Osteocyte (in vitro differentiated cells): Measurements from ENCODE around the gene SYDE2. TPM values are rescaled to one million over a fixed set of nuclear protein-coding genes. Genes with fewer than 3 reads are reported as not detected.

Source experiments
- DNase-seq: peaks from one replicate; pipeline ENCODE4 v3.0.0; 2021; ENCODE audit warnings: mixed read lengths; ENCODE audit not compliant: unreplicated experiment; ENCODE audit errors: extremely low spot score
- H3K27ac Mint-ChIP-seq: one replicate; pipeline ENCODE4 v1.8.0; 2021; ENCODE audit warnings: mild to moderate bottlenecking, mixed read lengths; ENCODE audit not compliant: unreplicated experiment
- H3K27me3 Mint-ChIP-seq: one replicate; pipeline ENCODE4 v1.8.0; 2021; ENCODE audit warnings: mixed read lengths; ENCODE audit not compliant: unreplicated experiment
- H3K36me3 Mint-ChIP-seq: one replicate; pipeline ENCODE4 v1.8.0; 2021; ENCODE audit warnings: mixed read lengths; ENCODE audit not compliant: unreplicated experiment
- H3K4me1 Mint-ChIP-seq: one replicate; pipeline ENCODE4 v1.8.0; 2021; ENCODE audit warnings: mixed read lengths; ENCODE audit not compliant: unreplicated experiment
- H3K4me3 Mint-ChIP-seq: one replicate; pipeline ENCODE4 v1.8.0; 2021; ENCODE audit warnings: mild to moderate bottlenecking, moderate library complexity, mixed read lengths; ENCODE audit not compliant: unreplicated experiment
- H3K9me3 Mint-ChIP-seq: one replicate; pipeline ENCODE4 v1.8.0; 2021; ENCODE audit warnings: mixed read lengths; ENCODE audit not compliant: unreplicated experiment
- CTCF ChIP-seq: fragments of 200-600 bp; sonication (generic); IDR thresholded peaks from 2 replicates; pipeline ENCODE4 v1.5.0; 2021; ENCODE audit warnings: antibody characterized with exemption, mild to moderate bottlenecking, moderate library complexity
- total RNA-seq: library from RNA; stranded (reverse); gene quantifications from 2 replicates; pipeline ENCODE4 v1.2.1, GENCODE V29; 2021

Gene SYDE2
- total RNA-seq, 1 donor from 2014 or later, result 6.3 TPM

DNA sequence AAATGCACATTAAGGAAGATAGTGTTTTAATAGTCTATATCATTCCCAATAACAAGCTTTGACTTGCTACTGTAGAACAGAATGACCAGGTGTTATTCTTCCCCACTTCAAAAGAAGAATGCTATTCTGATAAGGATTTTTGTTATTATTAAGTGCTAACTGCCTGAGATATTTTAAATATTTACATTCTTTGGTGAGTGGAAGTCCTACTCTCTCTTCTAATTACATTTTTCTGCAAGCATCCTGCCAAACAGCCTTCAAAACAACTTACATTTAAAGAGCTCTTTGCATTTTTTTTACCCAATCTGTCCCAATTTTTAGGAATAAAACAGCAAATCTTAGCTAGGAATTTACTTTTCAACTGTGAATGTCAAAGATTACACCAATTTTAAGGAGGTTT is 23.5 kb upstream of the SYDE2 start:
- peaks cover 27% of the 10 kb centered on the region for H3K4me1 Mint-ChIP-seq
- peaks cover 3% of the 10 kb centered on the region for H3K27me3 Mint-ChIP-seq
- H3K9me3 Mint-ChIP-seq, result no peaks in the 10 kb centered on the region
- no peak for DNase-seq
- no peaks in the 10 kb centered on the region for H3K36me3 Mint-ChIP-seq
- no peak for TF ChIP-seq CTCF
- no peak overlapping the region for H3K4me3 Mint-ChIP-seq
- H3K27ac Mint-ChIP-seq, result no peak overlapping the region

DNA sequence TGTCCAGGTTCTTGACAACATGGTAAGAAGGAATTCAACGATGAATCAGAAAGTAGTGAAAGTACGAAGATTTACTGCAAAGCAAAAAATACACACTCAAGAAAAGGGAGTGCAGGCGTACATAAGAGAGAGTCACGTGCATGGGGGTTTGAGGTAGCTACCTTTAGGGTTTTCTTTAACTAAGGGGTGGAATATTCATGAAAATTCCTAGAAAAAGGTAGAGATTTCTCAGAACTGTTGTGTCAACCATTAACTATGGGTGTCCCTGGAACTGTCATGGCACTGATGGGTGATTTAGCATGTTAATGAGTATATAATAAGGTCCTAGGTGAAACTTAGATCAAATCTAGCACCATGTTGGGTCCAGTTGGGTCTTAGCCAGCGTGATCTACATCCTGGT is 22.5 kb upstream of the SYDE2 start:
- Mint-ChIP-seq H3K27me3 (peaks cover 3% of the 10 kb centered on the region), H3K9me3 (no peaks in the 10 kb centered on the region), H3K27ac (no peak overlapping the region), H3K4me3 (no peak overlapping the region), H3K36me3 (no peaks in the 10 kb centered on the region), H3K4me1 (peaks cover 27% of the 10 kb centered on the region)
- DNase-seq, result no peak
- TF ChIP-seq CTCF, result no peak

DNA sequence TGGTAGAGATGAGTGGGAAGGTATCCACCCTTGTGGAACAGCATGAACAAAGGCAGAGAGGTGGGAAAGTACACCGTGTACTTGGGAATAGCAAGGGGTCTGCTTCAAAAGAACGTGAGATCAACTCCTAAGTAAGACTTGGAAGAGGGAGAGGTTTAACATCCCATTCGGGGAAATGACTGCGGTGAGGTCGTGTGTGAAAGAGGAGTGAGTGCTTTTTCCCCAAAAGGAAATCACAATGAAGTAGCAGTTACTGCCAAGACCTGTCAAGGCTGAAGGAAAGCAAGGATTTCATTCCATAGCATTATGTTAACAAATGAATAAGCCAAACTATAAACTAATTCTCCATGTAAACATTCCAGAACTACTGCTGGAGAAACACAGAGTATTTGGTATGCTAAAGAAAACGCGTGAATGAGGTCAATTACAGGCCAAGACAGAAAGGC is 20.0 kb upstream of the SYDE2 start:
- TF ChIP-seq CTCF, result no peak
- Mint-ChIP-seq H3K4me1 (peaks cover 22% of the 10 kb centered on the region), H3K9me3 (peaks cover 5% of the 10 kb centered on the region), H3K36me3 (peaks cover 4% of the 10 kb centered on the region), H3K4me3 (no peak overlapping the region), H3K27ac (no peak overlapping the region), H3K27me3 (peaks cover 3% of the 10 kb centered on the region)
- DNase-seq, result no peak

GRCh38 chr1:85219853-85220610 is 19.2 kb upstream of the SYDE2 start:
- Mint-ChIP-seq H3K27me3 (peaks cover 3% of the 10 kb centered on the region), H3K4me1 (peaks cover 24% of the 10 kb centered on the region), H3K9me3 (peaks cover 5% of the 10 kb centered on the region), H3K4me3 (no peak overlapping the region), H3K36me3 (peaks cover 4% of the 10 kb centered on the region), H3K27ac (no peak overlapping the region)
- DNase-seq, result no peak
- no peak for TF ChIP-seq CTCF

GRCh38 chr1:85216697-85217096 is 15.9 kb upstream of the SYDE2 start:
- Mint-ChIP-seq H3K4me1 (peaks cover 31% of the 10 kb centered on the region), H3K27ac (no peak overlapping the region), H3K9me3 (peaks cover 5% of the 10 kb centered on the region), H3K4me3 (no peak overlapping the region), H3K36me3 (peaks cover 4% of the 10 kb centered on the region), H3K27me3 (no peaks in the 10 kb centered on the region)
- DNase-seq, result no peak
- TF ChIP-seq CTCF, result no peak
